Loucy (cell line): ENCODE data around the gene TMEM140.

Source experiments
- EZH2phosphoT487 ChIP-seq: fragments of 200-600 bp; IDR thresholded peaks from 2 replicates; pipeline ENCODE4 v1.6.1; 2018; ENCODE audit warnings: antibody characterized with exemption, mild to moderate bottlenecking, moderate library complexity, borderline replicate concordance
- TF ChIP-seq, protein P1 (sequence below): fragments of 200-600 bp; sonication (generic); conservative IDR thresholded peaks from 2 replicates; pipeline ENCODE4 v1.5.1; 2014; ENCODE audit warnings: mild to moderate bottlenecking, antibody characterized with exemption, low read length

DNA sequence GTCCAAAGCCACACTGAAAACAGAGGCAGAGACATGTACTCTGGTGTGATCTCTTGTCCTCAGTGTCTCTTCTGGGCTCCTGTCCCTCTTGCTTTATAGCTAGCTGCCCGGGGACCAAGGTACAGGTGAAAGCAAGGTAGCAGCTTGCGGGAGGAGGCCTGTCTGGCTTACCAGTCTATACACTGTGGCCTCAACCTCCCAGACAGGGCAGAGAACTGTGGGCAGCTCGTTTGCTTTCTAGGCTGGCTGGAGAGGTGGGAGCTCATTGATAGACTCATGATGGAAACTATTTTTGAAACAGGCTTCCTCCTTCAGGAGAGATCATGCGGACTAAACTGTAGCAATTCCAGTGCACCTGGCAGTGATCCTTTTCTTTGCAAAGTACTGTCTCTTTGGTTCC, 18.0 kb downstream of the TMEM140 start:
- TF ChIP-seq, protein P1, sequence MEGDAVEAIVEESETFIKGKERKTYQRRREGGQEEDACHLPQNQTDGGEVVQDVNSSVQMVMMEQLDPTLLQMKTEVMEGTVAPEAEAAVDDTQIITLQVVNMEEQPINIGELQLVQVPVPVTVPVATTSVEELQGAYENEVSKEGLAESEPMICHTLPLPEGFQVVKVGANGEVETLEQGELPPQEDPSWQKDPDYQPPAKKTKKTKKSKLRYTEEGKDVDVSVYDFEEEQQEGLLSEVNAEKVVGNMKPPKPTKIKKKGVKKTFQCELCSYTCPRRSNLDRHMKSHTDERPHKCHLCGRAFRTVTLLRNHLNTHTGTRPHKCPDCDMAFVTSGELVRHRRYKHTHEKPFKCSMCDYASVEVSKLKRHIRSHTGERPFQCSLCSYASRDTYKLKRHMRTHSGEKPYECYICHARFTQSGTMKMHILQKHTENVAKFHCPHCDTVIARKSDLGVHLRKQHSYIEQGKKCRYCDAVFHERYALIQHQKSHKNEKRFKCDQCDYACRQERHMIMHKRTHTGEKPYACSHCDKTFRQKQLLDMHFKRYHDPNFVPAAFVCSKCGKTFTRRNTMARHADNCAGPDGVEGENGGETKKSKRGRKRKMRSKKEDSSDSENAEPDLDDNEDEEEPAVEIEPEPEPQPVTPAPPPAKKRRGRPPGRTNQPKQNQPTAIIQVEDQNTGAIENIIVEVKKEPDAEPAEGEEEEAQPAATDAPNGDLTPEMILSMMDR = no peak
- no peak for TF ChIP-seq EZH2phosphoT487
